NCI-H226 (cell line): ENCODE data around the gene CNIH4.
"Not testable (repeated sequence)": the region's sequence is repeated elsewhere in the genome, so short reads cannot be mapped to it uniquely, and the experiment has no call there.

Source experiments
- DNase-seq: peaks from one replicate; pipeline ENCODE4 v3.0.0-alpha.2; 2015

The CNIH4 gene

DNA sequence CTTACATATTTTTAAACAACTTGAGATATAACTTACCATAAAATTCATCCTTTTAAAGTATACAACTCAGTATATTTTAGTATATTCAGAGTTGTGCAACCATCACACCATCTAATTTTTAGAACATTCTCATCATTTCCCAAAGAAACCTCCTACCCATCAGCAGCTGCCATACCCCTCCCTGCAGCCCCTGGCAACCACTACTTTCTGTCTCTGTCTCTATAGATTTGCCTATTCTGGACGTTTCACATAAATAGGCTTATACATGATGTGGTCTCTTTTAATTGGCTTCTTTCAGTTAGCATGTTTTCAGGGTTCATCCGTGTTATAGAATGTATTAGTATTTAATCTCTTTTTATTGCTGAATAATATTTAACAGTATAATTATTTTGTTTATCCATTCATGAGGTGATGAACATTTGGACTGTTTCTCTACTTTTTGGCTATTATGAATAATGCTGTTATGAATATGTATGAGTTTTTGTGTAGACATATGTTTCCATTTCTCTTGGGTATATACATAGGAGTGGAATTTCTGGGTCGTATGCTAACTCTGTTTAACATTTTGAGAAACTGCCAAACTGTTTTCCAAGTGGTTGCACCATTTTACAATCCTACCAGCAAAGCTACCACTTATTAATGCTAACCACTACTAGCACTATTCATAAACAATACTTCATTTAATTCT lies 48.4 kb downstream of the CNIH4 start:
- DNase-seq: no peak

DNA sequence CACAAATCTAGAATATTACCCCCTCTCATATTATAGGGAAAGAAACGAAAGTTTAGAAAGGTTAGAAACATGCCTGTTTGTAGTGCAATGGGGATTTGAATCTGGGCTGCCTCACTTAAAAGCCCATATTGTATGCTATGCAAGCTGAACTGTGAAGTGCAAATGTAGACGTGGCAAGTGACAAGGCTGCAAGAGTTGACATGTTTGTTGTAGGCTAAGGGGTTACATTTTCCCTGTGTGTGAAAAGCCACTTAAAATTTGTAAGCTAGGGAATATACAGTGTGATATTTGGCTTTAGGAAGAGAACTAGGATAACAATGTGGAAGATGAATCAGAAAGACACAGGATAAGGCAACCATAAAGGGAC lies 48.9 kb downstream of the CNIH4 start:
- no peak for DNase-seq

GRCh38 chr1:224406216-224406615 lies 49.5 kb downstream of the CNIH4 start:
- DNase-seq: no peak

- DNase-seq: peak; percentile 15
Measured at GRCh38 chr1:224407571-224408293, 51.1 kb downstream of the CNIH4 start.

GRCh38 chr1:224408294-224408590 lies 51.6 kb downstream of the CNIH4 start:
- DNase-seq: no peak

DNA sequence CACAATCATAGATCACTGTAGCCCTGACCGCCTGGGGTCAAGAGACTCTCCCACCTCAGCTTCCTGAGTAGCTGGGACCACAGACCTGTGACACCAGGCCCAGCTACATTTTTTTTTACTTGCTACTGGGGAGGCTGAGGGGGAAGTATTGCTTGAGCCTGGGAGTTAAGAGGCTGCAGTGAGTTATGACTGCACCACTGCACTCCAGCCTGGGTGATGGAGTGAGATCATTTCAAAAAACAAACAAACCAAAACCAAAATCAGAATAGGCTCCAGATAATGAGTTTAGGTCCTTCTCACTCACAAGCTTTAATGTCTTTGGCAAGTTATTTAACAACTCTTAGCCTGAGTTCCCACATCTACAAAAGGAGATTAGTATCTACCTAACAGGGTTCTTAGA lies 55.1 kb downstream of the CNIH4 start:
- no peak for DNase-seq

GRCh38 chr1:224420106-224420505 lies 63.4 kb downstream of the CNIH4 start:
- no peak for DNase-seq

DNA sequence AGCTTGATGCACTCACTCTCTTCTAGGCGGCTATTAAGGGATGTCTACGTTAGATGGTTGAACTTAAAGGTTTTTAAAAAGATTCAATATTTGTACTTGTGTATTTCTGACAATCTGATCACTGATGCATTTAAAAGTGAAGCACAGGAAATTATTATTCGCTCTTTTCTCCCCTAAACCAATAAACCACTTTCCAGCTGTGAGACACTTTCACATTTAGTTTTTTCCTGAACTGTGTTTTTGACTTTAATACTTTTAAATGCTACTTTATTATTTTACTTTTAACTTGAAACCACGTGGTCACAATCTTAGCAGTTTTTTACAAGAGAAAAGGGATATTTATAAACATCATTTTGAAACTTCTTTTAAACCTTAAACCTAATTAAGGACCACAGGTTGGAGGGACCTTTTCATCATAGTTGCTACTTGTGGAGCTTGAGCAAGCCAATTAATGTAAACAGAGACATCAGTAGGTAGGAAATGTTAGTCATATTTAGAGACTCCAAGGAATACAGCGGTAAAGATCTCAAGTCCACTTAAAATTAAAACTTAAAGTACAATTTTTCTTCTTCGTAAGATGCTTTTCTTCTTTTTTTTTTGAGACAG lies 68.7 kb downstream of the CNIH4 start:
- DNase-seq: no peak

DNA sequence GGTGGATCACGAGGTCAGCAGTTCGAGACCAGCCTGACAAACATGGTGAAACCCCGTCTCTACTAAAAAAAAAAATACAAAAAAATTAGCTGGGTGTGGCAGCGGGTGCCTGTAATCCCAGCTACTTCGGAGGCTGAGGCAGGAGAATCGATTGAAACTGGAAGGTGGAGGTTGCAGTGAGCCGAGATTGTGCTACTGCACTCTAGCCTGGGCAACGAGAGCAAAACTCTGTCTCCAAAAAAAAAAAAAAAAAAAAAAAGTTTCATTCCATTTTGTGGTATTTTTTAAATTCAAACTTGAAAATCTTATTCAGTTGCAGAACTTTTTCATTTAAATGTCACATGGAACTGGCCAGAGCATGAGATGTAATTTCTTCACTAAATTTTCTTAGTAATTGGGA lies 70.2 kb downstream of the CNIH4 start:
- DNase-seq: not testable (repeated sequence)

DNA sequence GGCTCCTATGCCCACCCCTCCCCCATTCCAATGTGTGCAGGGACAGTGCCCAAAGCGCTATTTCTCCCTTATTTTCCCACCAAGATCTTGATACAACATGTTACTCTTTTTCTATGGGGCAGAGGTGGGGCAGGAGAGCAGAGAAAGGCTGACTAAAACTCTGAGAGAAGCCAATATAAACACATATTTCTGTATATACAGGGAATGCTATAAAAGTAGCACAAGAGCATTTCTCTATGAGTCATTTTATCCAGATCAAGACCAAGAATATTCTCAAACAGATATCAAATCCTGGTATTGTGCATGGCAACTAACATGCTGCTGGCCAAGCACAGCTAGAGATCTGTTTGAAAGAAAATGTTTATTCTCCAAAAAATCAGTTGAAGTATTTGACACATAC lies 70.7 kb downstream of the CNIH4 start:
- DNase-seq: peak; percentile 19

GRCh38 chr1:224428713-224429112 lies 72.0 kb downstream of the CNIH4 start:
- DNase-seq: not testable (repeated sequence)
